Transverse colon (tissue), 4 donors: ENCODE data around the gene RIPOR3. TPM values are rescaled to one million over a fixed set of nuclear protein-coding genes. Genes with fewer than 3 reads are reported as not detected.

Experiments
- DNase-seq: peaks from one replicate; pipeline ENCODE4 v3.0.0-alpha.2; 2019
- H3K27ac ChIP-seq, 4 donors: fragments of 200-600 bp; sonication (generic); 2 replicates each; pipeline ENCODE4 v1.5.1; 2016 to 2018; ENCODE audit warnings: inconsistent platforms in 4 of 4
- H3K27me3 ChIP-seq: fragments of 200-600 bp; sonication (generic); 2 replicates; pipeline ENCODE4 v1.5.1; 2017; ENCODE audit warnings: inconsistent platforms
- H3K36me3 ChIP-seq, 4 donors: fragments of 200-600 bp; sonication (generic); 2 replicates each; pipeline ENCODE4 v1.5.1; 2017 to 2019; ENCODE audit warnings: inconsistent platforms in 4 of 4
- H3K4me1 ChIP-seq, 4 donors: fragments of 200-600 bp; sonication (generic); 2 replicates each; pipeline ENCODE4 v1.5.1; 2017 to 2020; ENCODE audit warnings: inconsistent platforms in 4 of 4
- H3K4me3 ChIP-seq, 4 donors: fragments of 200-600 bp; sonication (generic); 1 replicate in 1 of 4; 2 replicates in 3 of 4; pipeline versions ENCODE4 v1.5.1 to v1.6.1; 2017 to 2019; ENCODE audit warnings: inconsistent platforms in 4 of 4
- H3K9me3 ChIP-seq, 2 donors: fragments of 200-600 bp; sonication (generic); 2 replicates each; pipeline ENCODE4 v1.5.1; 2017 to 2019; ENCODE audit warnings: inconsistent platforms in 2 of 2
- EP300 ChIP-seq: sonication (generic); formaldehyde crosslinking; IDR thresholded peaks from one replicate; pipeline ENCODE4 v1.6.1; 2017; ENCODE audit warnings: antibody characterized with exemption, low read depth
- POLR2A ChIP-seq: fragments of 450-650 bp; IDR thresholded peaks from one replicate; pipeline ENCODE4 v1.6.1; 2016; ENCODE audit warnings: antibody characterized with exemption, mild to moderate bottlenecking, moderate library complexity
- POLR2AphosphoS5 ChIP-seq, 3 donors: sonication (generic); formaldehyde crosslinking; IDR thresholded peaks; one replicate each; pipeline ENCODE4 v1.6.1; 2016; ENCODE audit warnings: antibody characterized with exemption in 3 of 3
- WGBS, 2 donors: methylation state at CpG; one replicate each; pipeline ENCODE4 v1.1.5; 2018; ENCODE audit warnings: low coverage in 1 of 2; 5-methylcytosine and 5-hydroxymethylcytosine counted together
- in situ Hi-C, 4 donors: fragments of 200-750 bp; cut with MboI; loops; one replicate each; pipeline versions ENCODE4 v1.15.0 to v1.15.1; 2017; ENCODE audit warnings: low sequenced_read_pairs in 3 of 4, low pct_ligation_motif_present in 1 of 4, low pct_unique_long_range_greater_than_20kb in 1 of 4
- intact Hi-C: fragments of 100-400 bp; cut with DNase I; formaldehyde crosslinking; loops from one replicate; pipeline ENCODE4 v1.15.1; 2023; ENCODE audit warnings: low total_unique reads
- total RNA-seq, 4 donors: library from RNA; depleted of rRNA; stranded (reverse); fragments of >200 nt; gene quantifications; one replicate each; pipeline ENCODE4 v1.1.0, GENCODE V29; 2016
- TF ChIP-seq, protein P1 (sequence below), 5 experiments: fragments of 200-600 bp in 3 of 5; fragments of 450-650 bp in 2 of 5; sonication (generic) in 3 of 5; IDR thresholded peaks; 1 replicate in 2 of 5; 2 replicates in 3 of 5; pipeline ENCODE4 v1.5.1; 2016 to 2017; ENCODE audit warnings: antibody characterized with exemption in 5 of 5, inconsistent platforms in 3 of 5, mild to moderate bottlenecking in 2 of 5, moderate library complexity in 1 of 5

Gene RIPOR3
- total RNA-seq, 4 donors from 2014 or later = 4.6 to 15.7 (median 8.7) TPM

DNA sequence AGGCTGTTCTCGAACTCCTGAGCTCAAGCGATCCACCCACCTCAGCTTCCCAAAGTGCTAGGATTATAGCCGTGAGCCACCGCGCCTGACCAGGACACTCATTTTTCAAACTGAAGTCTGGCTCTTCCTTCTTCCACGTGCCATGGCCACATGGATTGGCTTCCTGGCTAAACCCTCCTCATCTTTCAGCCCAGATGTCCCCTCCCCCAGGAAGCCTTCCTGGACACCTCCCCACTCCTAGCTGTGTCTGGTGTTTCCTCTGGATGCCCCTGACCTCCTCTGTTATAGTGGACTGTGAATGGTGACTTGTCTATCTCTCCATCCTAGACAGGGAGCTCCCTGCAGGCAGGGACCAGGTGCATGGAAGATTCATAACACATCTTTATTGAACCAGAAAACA lies 57.2 kb downstream of the RIPOR3 start:
- Histone ChIP-seq H3K4me1 (peaks cover 8 to 22% (median 15%) of the 10 kb centered on the region in 4 donors), H3K27ac (no peak overlapping the region), H3K9me3 (no peaks in the 10 kb centered on the region), H3K27me3 (no peaks in the 10 kb centered on the region), H3K4me3 (no peak overlapping the region), H3K36me3 (no peaks in the 10 kb centered on the region)
- in situ Hi-C loops (no loop called here), intact Hi-C loops (no loop called here)
- WGBS, 2 donors = 80% methylated on average over 6 of the region's 6 CpGs; no CpG with 5 or more reads in 1 of the 2 donors
- DNase-seq = no peak
- TF ChIP-seq, protein P1, sequence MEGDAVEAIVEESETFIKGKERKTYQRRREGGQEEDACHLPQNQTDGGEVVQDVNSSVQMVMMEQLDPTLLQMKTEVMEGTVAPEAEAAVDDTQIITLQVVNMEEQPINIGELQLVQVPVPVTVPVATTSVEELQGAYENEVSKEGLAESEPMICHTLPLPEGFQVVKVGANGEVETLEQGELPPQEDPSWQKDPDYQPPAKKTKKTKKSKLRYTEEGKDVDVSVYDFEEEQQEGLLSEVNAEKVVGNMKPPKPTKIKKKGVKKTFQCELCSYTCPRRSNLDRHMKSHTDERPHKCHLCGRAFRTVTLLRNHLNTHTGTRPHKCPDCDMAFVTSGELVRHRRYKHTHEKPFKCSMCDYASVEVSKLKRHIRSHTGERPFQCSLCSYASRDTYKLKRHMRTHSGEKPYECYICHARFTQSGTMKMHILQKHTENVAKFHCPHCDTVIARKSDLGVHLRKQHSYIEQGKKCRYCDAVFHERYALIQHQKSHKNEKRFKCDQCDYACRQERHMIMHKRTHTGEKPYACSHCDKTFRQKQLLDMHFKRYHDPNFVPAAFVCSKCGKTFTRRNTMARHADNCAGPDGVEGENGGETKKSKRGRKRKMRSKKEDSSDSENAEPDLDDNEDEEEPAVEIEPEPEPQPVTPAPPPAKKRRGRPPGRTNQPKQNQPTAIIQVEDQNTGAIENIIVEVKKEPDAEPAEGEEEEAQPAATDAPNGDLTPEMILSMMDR (IDR thresholded peaks at IDR 0.05) = no peak
- no peak for TF ChIP-seq POLR2AphosphoS5 (IDR thresholded peaks at IDR 0.05)
- no peak for TF ChIP-seq EP300
- TF ChIP-seq POLR2A = no peak

DNA sequence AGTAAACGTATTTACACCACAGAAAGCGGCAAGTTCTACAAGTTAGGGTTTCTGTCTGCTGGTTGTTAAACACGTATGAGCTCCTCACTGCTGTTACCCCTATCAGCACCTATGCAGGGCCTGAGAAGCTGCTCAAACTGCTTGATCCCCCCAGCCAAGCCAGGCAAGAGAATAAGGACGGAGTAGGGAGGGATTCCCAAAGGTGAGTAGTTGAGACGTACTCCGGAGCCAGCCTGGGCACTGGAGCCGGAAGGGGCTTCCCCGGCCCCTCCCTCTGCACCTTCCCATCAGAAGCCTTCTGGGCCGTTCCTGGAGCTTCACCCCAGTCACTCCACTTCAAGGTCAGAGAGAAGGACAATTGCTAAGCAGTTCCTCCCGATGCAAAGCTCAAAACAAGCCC lies 58.0 kb downstream of the RIPOR3 start:
- WGBS, 2 donors = 75% methylated on average over 10 of the region's 10 CpGs; no CpG with 5 or more reads in 1 of the 2 donors
- intact Hi-C loops (no loop called here), in situ Hi-C loops (no loop called here)
- TF ChIP-seq, protein P1 (IDR thresholded peaks at IDR 0.05) = no peak
- TF ChIP-seq EP300 (no peak), POLR2A (no peak), POLR2AphosphoS5 (IDR thresholded peaks at IDR 0.05) (no peak)
- no peak for DNase-seq
- Histone ChIP-seq H3K27ac (no peak overlapping the region), H3K4me1 (peaks cover 8 to 22% (median 15%) of the 10 kb centered on the region in 4 donors), H3K36me3 (no peaks in the 10 kb centered on the region), H3K9me3 (no peaks in the 10 kb centered on the region), H3K27me3 (no peaks in the 10 kb centered on the region), H3K4me3 (no peak overlapping the region)

DNA sequence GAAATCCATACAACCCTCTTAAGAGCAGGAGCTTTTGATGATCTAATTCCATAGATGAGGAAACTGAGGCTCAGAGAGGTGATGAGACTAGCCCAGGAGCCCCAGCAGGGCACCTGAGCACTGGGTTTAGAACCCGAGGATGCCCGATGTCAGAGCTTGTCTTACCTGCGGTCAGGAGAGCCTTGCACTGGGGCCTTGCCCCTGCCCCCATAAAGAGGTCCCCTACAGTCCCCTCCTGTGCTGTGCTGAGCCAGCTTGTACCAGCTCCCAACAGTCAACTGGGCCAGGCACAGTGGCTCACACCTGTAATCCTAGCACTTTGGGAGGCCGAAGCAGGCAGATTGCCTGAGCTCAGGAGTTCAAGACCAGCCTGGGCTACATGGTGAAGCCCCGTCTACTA lies 58.6 kb downstream of the RIPOR3 start:
- 94% methylated on average over 5 of the region's 5 CpGs; no CpG with 5 or more reads in 1 of the 2 donors for WGBS, 2 donors
- intact Hi-C loops = no loop called here
- in situ Hi-C loops = no loop called here

GRCh38 chr20:50632236-50632635 lies 59.1 kb downstream of the RIPOR3 start:
- Histone ChIP-seq H3K27ac (no peak overlapping the region), H3K9me3 (no peaks in the 10 kb centered on the region), H3K27me3 (no peaks in the 10 kb centered on the region), H3K4me3 (no peak overlapping the region), H3K36me3 (no peaks in the 10 kb centered on the region), H3K4me1 (peaks cover 7 to 18% (median 15%) of the 10 kb centered on the region in 4 donors)
- DNase-seq = no peak
- TF ChIP-seq, protein P1 (IDR thresholded peaks at IDR 0.05) = no peak
- TF ChIP-seq POLR2AphosphoS5 (IDR thresholded peaks at IDR 0.05) (no peak), EP300 (no peak), POLR2A (no peak)
- intact Hi-C loops = no loop called here
- in situ Hi-C loops = no loop called here
- 89% methylated on average over 7 of the region's 7 CpGs; no CpG with 5 or more reads in 1 of the 2 donors for WGBS, 2 donors

More for the DNA sequence above, 58.6 kb downstream of the RIPOR3 start:
- no peaks in the 10 kb centered on the region for H3K36me3 ChIP-seq
- H3K27me3 ChIP-seq = no peaks in the 10 kb centered on the region
- H3K9me3 ChIP-seq = no peaks in the 10 kb centered on the region
- no peak overlapping the region for H3K4me3 ChIP-seq
- no peak overlapping the region for H3K27ac ChIP-seq
- no peak for TF ChIP-seq POLR2AphosphoS5 (IDR thresholded peaks at IDR 0.05)
- H3K4me1 ChIP-seq = peaks cover 8 to 22% (median 15%) of the 10 kb centered on the region in 4 donors
- no peak for DNase-seq
